Kidney (tissue), 14 donors: ENCODE data around the gene PHYHIPL. TPM values are rescaled to one million over a fixed set of nuclear protein-coding genes. Genes with fewer than 3 reads are reported as not detected.

ENCODE experiments used
- DNase-seq, 5 donors: peaks; one replicate each; pipeline ENCODE4 v3.0.0-alpha.2; 2013 to 2020
- FAIRE-seq: peaks from 2 replicates; lab custom pipeline; 2012; peaks lifted over from hg19 to GRCh38; lab: Jason Lieb, UNC
- H3K27ac ChIP-seq, 2 donors: one replicate each; pipeline ENCODE4 v1.7.0; 2013; ENCODE audit warnings: low read depth in 2 of 2, low read length in 2 of 2, inconsistent platforms in 1 of 2
- H3K27me3 ChIP-seq: one replicate; pipeline ENCODE4 v1.7.1; 2013; ENCODE audit warnings: low read length, inconsistent platforms; ENCODE audit not compliant: control insufficient read depth, insufficient read depth
- H3K36me3 ChIP-seq, 3 donors: one replicate each; pipeline versions ENCODE4 v1.7.0 to v1.7.1; 2013; ENCODE audit warnings: low read length in 3 of 3, control low read depth in 1 of 3, inconsistent platforms in 1 of 3; ENCODE audit not compliant: insufficient read depth in 3 of 3, control insufficient read depth in 2 of 3
- H3K4me1 ChIP-seq, 3 donors: one replicate each; pipeline versions ENCODE4 v1.7.0 to v1.7.1; 2013; ENCODE audit warnings: low read length in 3 of 3, inconsistent platforms in 1 of 3, low read depth in 1 of 3; ENCODE audit not compliant: control insufficient read depth in 2 of 3, insufficient read depth in 2 of 3
- H3K4me3 ChIP-seq, 3 donors: one replicate each; pipeline versions ENCODE4 v1.7.0 to v1.8.1; 2013; ENCODE audit warnings: low read length in 3 of 3, control low read depth in 1 of 3, inconsistent platforms in 1 of 3
- H3K9ac ChIP-seq, 3 donors: one replicate each; pipeline versions ENCODE4 v1.7.0 to v1.7.1; 2013; ENCODE audit warnings: low read length in 3 of 3, control low read depth in 1 of 3, inconsistent platforms in 1 of 3
- H3K9me3 ChIP-seq, 3 donors: one replicate each; pipeline versions ENCODE4 v1.7.0 to v1.7.1; 2013; ENCODE audit warnings: low read length in 3 of 3, control low read depth in 1 of 3, inconsistent platforms in 1 of 3; ENCODE audit not compliant: control insufficient read depth in 2 of 3, insufficient read depth in 1 of 3
- intact Hi-C: fragments of 100-400 bp; cut with DNase I; formaldehyde crosslinking; loops from one replicate; pipeline ENCODE4 v1.11.1; 2022
- polyA plus RNA-seq: library from polyadenylated mRNA; stranded (reverse); fragments of 350-450 nt; fragmentation: Illumina TruSeq; extraction: RNeasy Lipid Tissue Mini Kit (QIAGEN cat#74804); gene quantifications from one replicate; pipeline ENCODE4 v1.2.3, GENCODE V29; 2014; ENCODE audit warnings: low read depth, low replicate concordance; ENCODE audit not compliant: insufficient read depth
- total RNA-seq: library from RNA; stranded (reverse); fragmentation: NEBNext Ultra II Directional; extraction: Animal tissue kit (Norgen Biotek cat#: 25700); gene quantifications from one replicate; pipeline ENCODE4 v1.2.1, GENCODE V29; 2021
- TF ChIP-seq, protein P1 (sequence below): IDR thresholded peaks from 3 replicates; pipeline ENCODE4 v1.5.1; 2012; ENCODE audit warnings: mild to moderate bottlenecking, moderate library complexity, borderline replicate concordance; ENCODE audit not compliant: insufficient read depth; ENCODE audit errors: extremely low read depth
- donor health status: control.
- donor health status: control.
- donor health status: control.
- donor health status: control.
- donor health status: control.
- donor health status: DM: yes; HTN: yes; CAD: no.
- donor health status: Normal renal cell carcinoma (clear cell type).

PHYHIPL gene
- total and polyA plus RNA-seq, 2 donors from 2014 or later, result 12.0 to 19.2 TPM

DNA sequence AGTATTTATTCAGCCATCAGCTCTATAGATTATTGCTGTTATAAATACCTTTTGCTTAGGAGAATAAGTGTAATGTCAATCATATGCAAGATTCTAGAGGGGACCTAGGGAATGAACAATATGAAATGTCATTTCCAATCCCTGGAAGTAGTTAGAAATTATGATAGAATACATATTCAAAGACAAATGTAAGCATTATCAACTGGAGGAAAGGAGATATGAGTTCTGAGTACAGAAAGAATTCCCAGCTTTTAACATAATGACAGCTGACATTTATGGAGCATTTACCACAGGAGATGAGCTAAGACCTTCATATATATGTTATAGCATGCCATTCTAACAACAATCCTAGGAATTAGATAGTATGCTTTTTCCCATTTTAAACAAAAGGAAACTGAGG lies 99.7 kb downstream of the PHYHIPL start:
- no peaks in the 10 kb centered on the region for H3K27me3 ChIP-seq
- FAIRE-seq (no peak), DNase-seq (no peak)
- H3K27ac ChIP-seq, result no peak overlapping the region
- H3K9ac ChIP-seq, result no peak overlapping the region
- H3K36me3 ChIP-seq, result no peaks in the 10 kb centered on the region
- no peak overlapping the region for H3K4me3 ChIP-seq
- intact Hi-C loops, result no loop called here
- TF ChIP-seq, protein P1, sequence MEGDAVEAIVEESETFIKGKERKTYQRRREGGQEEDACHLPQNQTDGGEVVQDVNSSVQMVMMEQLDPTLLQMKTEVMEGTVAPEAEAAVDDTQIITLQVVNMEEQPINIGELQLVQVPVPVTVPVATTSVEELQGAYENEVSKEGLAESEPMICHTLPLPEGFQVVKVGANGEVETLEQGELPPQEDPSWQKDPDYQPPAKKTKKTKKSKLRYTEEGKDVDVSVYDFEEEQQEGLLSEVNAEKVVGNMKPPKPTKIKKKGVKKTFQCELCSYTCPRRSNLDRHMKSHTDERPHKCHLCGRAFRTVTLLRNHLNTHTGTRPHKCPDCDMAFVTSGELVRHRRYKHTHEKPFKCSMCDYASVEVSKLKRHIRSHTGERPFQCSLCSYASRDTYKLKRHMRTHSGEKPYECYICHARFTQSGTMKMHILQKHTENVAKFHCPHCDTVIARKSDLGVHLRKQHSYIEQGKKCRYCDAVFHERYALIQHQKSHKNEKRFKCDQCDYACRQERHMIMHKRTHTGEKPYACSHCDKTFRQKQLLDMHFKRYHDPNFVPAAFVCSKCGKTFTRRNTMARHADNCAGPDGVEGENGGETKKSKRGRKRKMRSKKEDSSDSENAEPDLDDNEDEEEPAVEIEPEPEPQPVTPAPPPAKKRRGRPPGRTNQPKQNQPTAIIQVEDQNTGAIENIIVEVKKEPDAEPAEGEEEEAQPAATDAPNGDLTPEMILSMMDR, result no peak
- no peaks in the 10 kb centered on the region for H3K9me3 ChIP-seq
- no peaks in the 10 kb centered on the region for H3K4me1 ChIP-seq

DNA sequence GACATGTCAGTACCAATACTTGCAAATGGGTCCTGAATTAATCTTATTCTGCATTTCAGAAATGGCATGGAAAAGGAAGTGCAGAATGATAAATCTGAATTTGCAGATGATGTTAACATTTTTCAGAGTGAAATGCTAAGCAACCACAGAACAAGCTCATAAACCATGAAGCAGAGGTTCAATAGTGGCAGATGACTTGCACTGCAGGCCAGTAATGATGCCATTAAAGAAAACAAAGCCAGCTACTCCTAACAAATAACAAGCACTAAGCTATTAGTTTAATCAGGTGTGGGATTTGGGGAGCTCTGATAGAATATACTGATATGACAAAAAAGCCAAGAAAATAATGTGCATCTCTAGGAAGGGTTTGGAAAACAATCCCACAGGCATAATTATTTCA lies 100.5 kb downstream of the PHYHIPL start:
- H3K4me3 ChIP-seq, result no peak overlapping the region
- TF ChIP-seq, protein P1, result no peak
- H3K36me3 ChIP-seq, result no peaks in the 10 kb centered on the region
- H3K27ac ChIP-seq, result no peak overlapping the region
- no peak overlapping the region for H3K9ac ChIP-seq
- no peak for FAIRE-seq
- H3K4me1 ChIP-seq, result no peaks in the 10 kb centered on the region
- no peak for DNase-seq
- H3K9me3 ChIP-seq, result no peaks in the 10 kb centered on the region
- intact Hi-C loops, result no loop called here
- H3K27me3 ChIP-seq, result no peaks in the 10 kb centered on the region

DNA sequence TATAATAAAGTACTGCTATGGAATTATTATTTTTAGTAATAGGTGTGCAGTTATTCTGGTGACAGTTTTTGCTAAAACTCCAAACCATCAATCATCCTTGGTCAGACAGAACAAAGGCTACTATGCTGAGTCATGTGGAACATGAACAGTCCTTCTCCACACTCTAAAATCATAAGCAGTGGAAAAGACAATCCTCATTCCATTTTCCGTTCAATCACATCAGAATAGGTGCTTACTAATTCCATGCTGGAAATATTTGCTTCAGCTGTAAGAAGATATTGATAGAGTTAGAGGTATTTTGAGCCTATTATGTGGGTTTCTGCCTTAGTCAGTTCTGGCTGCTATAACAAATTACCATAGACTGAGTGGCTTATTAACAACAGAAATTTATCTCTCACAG lies 103.0 kb downstream of the PHYHIPL start:
- no peaks in the 10 kb centered on the region for H3K27me3 ChIP-seq
- TF ChIP-seq, protein P1, result no peak
- no peaks in the 10 kb centered on the region for H3K4me1 ChIP-seq
- intact Hi-C loops, result no loop called here
- FAIRE-seq (no peak), DNase-seq (no peak)
- no peaks in the 10 kb centered on the region for H3K9me3 ChIP-seq
- no peaks in the 10 kb centered on the region for H3K36me3 ChIP-seq
- no peak overlapping the region for H3K27ac ChIP-seq
- H3K4me3 ChIP-seq, result no peak overlapping the region
- no peak overlapping the region for H3K9ac ChIP-seq

DNA sequence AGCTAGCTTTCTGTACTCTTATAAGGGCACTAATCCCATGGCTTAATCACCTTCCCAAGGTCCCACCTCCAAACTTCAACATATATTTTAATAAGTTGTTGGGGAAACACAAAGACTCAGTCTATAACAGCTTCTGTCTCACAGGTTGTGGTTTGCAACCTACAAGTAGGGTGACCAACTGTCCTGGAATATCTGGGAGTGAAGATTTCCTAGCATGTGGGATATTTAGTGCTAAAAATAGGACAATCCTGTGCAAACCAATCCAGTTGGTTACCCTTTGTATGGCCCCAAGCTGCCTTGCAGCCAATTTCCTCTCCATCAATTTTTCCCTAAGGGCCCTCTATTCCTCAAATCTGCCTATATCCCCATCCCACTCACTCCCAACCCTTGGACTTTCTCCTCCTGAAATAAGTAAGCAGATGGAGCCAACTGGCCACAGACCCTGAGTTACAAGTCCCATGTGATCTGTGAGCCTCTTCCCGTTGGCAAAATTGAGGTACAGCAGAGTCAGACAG lies 103.6 kb downstream of the PHYHIPL start:
- DNase-seq, result no peak
- intact Hi-C loops, result no loop called here
- H3K4me1 ChIP-seq, result no peaks in the 10 kb centered on the region
- FAIRE-seq, result no peak
- no peaks in the 10 kb centered on the region for H3K36me3 ChIP-seq
- H3K4me3 ChIP-seq, result no peak overlapping the region
- H3K27me3 ChIP-seq, result no peaks in the 10 kb centered on the region
- no peak overlapping the region for H3K9ac ChIP-seq
- TF ChIP-seq, protein P1, result no peak
- no peaks in the 10 kb centered on the region for H3K9me3 ChIP-seq
- no peak overlapping the region for H3K27ac ChIP-seq
